Right lobe of liver (tissue), 4 donors: Measurements from ENCODE around the gene PPM1H.

Source experiments
- POLR2A ChIP-seq: fragments of 450-650 bp; IDR thresholded peaks from one replicate; pipeline ENCODE4 v1.6.1; 2017; ENCODE audit warnings: antibody characterized with exemption, mild to moderate bottlenecking
- TF ChIP-seq, protein P1 (sequence below), 4 donors: fragments of 200-600 bp in 3 of 4; fragments of 450-650 bp in 1 of 4; IDR thresholded peaks; one replicate each; pipeline versions ENCODE4 v1.5.1 to v1.8.0; 2016 to 2022; ENCODE audit warnings: antibody characterized with exemption in 4 of 4, mild to moderate bottlenecking in 2 of 4
- donor health status: DM: no; HTN: no; CAD: no.
- donor health status: DM: no; HTN: no; CAD: no.
- donor health status: DM: no; HTN: yes; CAD: no.

DNA sequence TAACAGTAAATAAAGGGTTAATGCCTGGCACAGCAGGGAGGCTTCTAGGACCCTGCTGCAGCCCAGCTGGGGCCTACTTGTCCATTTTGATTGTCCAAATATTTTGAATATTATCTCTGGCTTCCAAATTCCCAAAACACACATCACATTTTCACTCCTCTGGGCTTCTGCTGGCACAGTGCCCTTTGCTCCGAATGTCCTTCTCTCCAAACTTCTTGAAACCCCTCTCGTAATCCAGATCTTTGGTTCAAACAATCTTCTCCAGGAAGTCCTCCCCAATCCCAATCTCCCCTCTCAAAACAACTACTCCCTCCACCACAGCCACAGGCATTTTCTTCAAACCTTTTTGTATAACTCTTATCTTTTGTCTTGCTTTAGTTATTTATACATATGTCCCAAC lies 225.6 kb downstream of the PPM1H start:
- TF ChIP-seq POLR2A: no peak
- TF ChIP-seq, protein P1, sequence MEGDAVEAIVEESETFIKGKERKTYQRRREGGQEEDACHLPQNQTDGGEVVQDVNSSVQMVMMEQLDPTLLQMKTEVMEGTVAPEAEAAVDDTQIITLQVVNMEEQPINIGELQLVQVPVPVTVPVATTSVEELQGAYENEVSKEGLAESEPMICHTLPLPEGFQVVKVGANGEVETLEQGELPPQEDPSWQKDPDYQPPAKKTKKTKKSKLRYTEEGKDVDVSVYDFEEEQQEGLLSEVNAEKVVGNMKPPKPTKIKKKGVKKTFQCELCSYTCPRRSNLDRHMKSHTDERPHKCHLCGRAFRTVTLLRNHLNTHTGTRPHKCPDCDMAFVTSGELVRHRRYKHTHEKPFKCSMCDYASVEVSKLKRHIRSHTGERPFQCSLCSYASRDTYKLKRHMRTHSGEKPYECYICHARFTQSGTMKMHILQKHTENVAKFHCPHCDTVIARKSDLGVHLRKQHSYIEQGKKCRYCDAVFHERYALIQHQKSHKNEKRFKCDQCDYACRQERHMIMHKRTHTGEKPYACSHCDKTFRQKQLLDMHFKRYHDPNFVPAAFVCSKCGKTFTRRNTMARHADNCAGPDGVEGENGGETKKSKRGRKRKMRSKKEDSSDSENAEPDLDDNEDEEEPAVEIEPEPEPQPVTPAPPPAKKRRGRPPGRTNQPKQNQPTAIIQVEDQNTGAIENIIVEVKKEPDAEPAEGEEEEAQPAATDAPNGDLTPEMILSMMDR (IDR thresholded peaks at IDR 0.05): no peak
